GM19455 (cell line): ENCODE data around the gene TMEM106C.
A peak's percentile ranks its signal among the peaks of the same experiment; 100 is the strongest.

Experiments
- ATAC-seq: cut with Tn5 transposase; IDR thresholded peaks from one replicate; pipeline ENCODE4 v1.9.1; 2021; ENCODE audit not compliant: unreplicated experiment

The TMEM106C gene

GRCh38 chr12:47979166-47979565 lies 15.8 kb downstream of the TMEM106C start:
- no peak for ATAC-seq

GRCh38 chr12:47979686-47980085 lies 16.3 kb downstream of the TMEM106C start:
- no peak for ATAC-seq

DNA sequence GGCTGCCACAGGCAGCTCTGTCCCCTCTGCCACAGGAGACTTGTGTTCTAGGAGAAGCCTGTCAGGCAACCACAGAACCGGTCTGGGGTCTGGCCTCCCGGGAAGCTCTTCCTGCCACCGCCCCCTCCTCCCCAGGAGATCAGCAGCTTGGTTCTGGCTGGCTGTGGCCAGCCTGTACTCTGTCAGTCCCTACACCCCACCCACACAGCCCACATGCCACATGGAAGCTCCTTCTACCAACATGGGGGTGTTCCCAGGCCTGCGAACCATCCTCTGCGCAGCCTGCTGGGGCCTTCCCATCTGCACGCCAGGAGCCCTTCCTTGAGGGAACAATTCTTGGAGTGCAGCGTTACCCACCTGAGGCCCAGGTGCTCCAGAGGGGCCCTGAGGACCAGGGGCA lies 16.8 kb downstream of the TMEM106C start:
- ATAC-seq: no peak

DNA sequence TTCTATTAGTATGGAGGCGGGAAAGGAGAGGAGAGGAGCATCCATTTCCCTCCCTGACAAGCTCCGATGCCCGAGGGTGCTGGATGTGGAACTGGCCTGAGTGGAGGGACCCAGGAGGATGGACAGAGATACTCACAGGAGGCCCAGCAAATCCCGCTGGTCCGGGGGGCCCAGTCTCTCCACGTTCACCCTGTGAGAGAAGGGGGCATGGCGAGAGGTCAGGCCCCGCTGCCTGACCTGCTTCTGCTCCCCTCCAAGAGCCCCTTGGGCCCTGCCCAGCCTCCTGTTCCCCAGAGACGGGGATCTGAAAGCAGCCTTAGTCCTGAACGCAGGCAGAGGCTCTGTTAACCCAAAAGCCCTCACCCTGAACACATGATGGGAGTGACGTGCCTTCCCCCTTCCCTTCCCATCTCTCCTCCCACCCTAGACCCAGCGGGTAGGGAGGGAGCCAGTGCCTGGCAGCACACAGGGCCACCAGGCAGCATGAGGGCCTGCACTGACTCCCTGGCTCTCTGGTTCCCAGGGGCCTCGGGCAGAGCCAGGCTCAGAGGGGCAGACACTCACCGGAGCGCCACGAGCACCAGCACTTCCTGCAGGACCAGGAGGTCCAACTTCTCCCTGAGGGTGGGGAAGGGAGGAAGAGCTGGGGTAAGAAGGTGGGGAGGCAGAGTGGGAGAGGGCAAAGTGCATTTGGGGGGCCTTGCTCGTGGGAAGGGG lies 17.5 kb downstream of the TMEM106C start:
- no peak for ATAC-seq

GRCh38 chr12:47981496-47982260 lies 18.3 kb downstream of the TMEM106C start:
- ATAC-seq: no peak

- ATAC-seq: no peak
Observed at GRCh38 chr12:47982311-47982710, 18.9 kb downstream of the TMEM106C start.

DNA sequence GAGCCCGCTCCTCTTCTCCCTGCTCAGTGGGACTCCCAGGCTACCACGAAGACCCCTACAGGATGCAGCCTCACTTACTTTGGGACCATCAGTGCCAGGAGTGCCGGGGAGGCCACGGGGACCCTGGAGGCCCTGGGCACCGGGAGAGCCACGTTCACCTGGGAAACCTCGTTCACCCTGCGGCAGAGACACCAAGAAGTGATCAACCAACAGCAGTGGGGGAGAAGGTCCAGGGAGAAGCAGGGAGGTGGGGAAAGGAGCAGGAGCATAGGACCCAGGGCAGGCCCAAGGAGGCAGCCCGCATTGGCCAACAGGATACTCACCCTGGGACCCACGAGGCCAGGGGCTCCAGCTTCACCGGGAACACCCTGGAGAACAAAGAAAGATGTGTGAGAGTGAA lies 19.4 kb downstream of the TMEM106C start:
- no peak for ATAC-seq

DNA sequence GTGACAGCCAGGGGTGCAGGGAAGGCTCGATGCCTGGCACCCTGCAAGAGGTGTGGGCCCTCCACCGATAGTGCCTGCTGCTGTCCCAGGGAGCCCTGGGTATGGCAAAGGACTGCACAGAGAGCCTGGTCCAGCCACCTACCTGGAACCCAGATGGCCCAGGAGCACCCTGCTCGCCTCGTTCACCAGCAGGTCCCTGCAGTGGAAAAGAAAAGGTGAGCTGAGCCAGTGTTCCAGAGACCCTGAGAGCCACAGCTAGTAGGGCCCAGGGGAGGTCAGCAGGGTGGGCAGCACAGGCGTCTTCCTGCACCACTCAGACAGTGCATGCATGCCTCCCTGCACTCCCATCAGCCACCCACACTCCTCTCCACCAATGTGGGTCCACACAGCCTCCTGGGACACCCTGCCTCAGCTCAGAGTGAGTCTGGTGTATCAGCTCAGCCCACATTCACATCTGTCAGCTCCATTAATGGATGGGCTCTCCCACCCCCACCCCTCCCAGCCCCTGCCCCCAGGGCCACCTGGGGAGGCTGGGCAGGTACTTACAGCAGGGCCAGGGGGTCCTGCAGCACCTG lies 20.2 kb downstream of the TMEM106C start:
- no peak for ATAC-seq

- ATAC-seq: no peak
Observed at GRCh38 chr12:47984331-47984801, 21.0 kb downstream of the TMEM106C start.

DNA sequence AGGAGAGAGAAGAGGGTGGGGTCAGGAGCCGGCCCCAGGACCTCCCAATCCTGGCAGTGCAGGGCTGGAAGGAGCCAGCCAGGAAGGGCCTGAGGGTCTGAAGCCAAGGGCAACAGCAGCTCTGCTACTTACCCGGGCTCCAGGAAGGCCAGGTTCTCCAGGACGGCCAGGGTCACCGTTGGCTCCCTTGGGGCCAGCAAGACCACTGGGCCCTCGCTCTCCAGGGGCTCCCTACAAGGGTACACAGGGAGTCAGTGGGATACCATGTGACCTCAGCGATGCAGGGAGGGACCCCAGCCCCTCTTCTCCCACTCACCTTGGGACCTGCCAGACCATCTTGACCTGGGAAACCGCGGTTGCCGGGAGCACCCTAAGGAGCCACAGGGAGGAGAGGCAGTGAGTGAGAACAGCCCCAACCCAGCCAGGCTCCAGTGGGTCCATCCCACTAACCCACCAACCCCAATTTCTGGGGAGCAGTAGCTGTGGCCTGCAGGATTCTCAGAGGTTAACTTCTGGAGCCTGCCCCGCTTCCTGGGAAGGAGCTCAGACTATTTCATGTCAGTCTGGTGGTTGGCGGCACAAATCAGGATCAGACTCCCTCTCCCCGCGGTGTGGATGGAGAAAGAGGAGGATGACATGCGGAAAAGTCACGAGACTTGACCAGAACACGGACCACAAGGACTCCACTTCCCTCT lies 22.3 kb downstream of the TMEM106C start:
- ATAC-seq: no peak

DNA sequence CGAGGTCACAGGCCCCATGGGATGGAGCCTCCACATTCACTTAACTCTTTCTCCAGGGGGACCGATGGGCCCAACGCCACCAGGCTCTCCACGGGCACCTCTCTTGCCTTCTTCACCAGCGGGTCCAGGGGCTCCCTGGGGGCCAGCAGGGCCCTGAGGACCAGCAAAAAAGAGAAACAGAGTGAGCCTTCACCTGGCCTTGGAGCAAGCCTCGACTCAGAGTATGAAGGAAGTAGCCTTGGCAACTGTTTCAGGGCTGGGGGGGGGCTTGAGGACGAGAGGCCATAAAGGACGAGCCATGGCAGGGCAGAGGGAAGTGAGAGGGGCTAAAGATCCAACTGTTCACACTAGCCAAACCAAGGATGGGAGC lies 22.9 kb downstream of the TMEM106C start:
- ATAC-seq: no peak

- ATAC-seq: no peak
Observed at GRCh38 chr12:47986832-47987231, 23.4 kb downstream of the TMEM106C start.

DNA sequence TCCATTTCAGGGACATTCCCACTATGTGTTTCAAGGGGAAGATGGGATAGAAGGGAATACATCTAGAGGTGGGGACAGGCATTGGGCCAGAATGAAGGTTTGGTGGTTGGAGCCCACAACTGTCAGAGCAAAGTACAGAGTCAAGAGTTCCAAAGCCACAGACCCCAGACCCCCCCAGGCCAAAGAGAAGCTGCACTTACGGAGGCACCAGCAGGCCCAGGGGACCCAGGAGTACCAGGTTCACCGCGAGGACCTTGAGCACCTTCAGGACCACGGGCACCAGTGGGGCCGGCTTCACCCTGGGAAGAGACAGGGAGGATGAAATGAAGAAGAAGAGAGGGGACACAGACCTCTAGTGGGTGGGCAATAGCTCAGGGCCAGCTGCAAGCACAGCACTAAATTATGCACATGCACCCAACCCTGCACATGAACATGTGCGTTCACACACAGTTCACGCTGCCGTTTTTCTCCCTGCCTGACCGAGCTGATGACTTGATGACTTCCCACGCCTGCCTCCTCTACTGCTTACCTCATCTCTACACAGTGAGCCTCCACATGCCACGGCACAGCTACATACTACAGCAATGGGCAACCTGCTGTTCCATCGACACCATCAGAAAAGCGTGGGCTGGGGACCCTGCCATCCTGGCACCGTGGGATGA lies 24.1 kb downstream of the TMEM106C start:
- no peak for ATAC-seq

- ATAC-seq: no peak
Observed at GRCh38 chr12:47988073-47989022, 25.0 kb downstream of the TMEM106C start.

DNA sequence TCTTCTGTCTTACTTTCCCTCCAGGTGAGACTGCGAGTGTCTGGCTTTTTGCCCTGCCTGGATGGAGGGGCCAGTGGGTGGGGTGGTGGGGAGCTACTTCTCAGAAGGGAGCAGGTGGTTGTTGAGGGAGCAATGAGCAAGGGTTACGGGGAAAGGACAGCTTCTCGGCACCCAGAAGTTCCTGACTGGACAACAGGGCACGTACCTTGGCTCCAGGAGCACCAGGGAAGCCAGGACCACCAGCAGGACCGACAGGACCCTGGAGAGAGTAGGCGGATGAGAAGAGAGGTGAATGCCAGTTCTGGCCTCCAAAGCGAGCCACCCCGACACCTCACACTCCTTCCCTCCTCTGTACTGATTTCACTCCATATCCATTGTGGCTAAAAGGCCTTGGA lies 25.6 kb downstream of the TMEM106C start:
- no peak for ATAC-seq

DNA sequence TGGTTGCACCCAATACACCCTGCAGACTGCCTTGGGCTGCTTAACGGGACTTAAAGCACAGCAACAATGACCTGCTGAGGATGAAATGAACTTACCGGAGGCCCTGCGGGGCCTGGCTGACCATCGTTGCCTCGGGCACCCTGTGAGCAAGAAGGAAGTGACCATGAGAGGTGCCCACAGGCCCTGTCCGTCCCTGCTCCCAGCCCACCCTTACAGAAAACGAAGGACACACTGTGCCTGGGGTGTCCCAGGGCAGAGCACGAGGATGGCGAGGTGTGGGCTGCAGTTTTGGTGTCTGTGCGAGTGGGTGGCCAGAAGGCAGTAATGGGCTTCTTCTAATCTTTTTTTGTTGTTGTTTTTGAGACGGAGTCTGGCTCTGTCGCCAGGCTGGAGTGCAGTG lies 26.3 kb downstream of the TMEM106C start:
- no peak for ATAC-seq

GRCh38 chr12:47990351-47991105 lies 27.1 kb downstream of the TMEM106C start:
- peak; percentile 94 for ATAC-seq

DNA sequence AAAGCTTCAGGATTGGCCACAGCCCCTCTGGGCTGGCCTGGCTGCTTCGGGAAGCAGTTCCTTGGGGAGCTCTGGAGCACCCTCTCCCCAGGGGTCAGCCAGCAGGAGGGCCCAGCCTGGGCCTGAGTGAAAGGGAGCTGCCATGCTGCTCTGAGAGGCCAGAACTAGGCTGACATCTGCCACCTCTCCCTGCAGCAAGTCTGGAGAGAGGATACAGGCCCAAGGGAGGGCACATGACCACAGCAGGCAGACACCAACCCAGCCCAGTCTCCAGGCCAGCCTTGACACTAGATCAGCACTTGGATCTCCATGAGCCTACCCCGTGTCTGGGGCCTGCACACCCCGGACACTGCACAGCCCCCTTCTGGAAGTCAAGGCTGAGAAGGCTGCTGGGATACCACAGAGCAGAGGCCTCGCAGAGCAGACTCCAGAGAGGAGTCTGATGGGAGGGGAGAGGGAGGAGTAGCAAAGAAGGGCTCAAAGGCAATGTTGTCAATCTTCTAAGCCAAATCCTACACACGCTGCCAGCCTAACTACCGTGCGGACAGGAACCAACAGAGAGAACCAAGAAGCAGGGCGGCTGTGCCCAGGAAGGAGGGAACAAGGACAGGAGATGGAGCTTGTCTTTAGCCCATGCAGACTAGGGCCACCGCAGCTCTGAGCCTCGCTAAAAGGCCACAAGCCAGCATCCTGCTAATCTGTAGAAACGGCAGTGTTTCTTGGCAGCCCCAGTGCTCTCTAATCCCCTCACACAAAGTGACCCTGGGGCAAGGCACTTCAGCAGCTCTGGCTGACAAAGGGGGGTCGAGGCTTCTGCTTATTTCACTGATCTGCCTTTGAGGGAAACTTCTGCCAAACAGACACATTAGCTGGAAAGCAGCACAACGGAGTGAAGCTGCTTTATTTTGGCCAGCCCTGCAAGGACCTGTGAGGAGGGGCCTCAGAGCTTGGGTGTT lies 28.0 kb downstream of the TMEM106C start:
- ATAC-seq: no peak
